ENCODE measurements around the gene DOK3. TPM values are rescaled to one million over a fixed set of nuclear protein-coding genes. Genes with fewer than 3 reads are reported as not detected.

The DOK3 gene
- total and polyA plus RNA-seq, 2 donors (not counting 1 experiment from before 2014, with no cell fraction given), result 103 to 115 TPM

DNA sequence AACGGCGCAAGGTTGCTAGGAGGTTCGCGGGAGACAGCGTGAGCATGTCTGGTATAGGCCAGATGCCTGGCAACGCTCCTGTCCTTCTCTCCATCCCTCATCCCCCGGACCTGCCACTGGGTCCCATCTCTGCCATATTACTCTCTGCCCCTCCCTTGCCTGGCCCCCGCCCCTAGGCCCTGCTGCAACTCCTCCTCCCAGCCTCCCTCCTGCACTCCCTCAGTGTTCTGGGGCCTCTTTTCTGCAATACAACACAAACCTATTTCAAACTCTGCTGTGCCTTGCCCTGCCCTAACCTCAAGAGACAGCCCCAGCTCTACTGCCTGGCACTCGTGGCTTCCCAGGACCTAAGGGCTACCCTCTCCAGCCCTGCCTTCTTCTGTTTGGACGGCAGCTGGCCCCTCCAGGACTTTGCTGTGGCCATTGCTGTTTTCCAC lies 27.2 kb downstream of the DOK3 start:
- intact Hi-C loops (cut with micrococcal nuclease), result no loop called here
- no peak for ATAC-seq (ENCODE audit: low read depth)
- TF ChIP-seq EZH2 (IDR thresholded peaks at IDR 0.05; ENCODE audit: borderline replicate concordance, insufficient read depth, low read depth, low read length, poor library complexity, severe bottlenecking), result no peak
- TF ChIP-seq, protein P1, sequence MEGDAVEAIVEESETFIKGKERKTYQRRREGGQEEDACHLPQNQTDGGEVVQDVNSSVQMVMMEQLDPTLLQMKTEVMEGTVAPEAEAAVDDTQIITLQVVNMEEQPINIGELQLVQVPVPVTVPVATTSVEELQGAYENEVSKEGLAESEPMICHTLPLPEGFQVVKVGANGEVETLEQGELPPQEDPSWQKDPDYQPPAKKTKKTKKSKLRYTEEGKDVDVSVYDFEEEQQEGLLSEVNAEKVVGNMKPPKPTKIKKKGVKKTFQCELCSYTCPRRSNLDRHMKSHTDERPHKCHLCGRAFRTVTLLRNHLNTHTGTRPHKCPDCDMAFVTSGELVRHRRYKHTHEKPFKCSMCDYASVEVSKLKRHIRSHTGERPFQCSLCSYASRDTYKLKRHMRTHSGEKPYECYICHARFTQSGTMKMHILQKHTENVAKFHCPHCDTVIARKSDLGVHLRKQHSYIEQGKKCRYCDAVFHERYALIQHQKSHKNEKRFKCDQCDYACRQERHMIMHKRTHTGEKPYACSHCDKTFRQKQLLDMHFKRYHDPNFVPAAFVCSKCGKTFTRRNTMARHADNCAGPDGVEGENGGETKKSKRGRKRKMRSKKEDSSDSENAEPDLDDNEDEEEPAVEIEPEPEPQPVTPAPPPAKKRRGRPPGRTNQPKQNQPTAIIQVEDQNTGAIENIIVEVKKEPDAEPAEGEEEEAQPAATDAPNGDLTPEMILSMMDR (IDR thresholded peaks at IDR 0.05), result no peak

DNA sequence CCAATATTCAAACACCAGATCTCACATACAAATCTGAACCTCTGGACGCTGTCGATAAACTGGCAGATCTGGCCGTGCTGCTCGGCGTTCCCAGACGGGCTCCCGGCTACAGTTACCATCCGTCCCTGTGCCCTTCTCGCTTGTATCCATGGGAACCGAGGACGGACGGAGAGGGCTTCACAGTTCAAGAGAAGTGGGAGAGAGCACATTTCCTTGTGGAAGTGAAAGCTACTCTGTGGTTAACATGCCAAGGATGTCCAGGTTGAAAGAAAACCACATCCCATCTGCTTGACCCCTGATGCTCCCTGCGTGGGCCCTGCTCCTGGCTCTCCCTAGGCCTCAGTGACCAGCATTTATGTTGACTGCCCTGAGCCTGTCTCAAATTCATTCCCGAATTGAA lies 29.9 kb downstream of the DOK3 start:
- intact Hi-C loops (cut with micrococcal nuclease), result no loop called here
- POLR2A ChIA-PET, result no interaction called here
- ATAC-seq (ENCODE audit: low read depth), result no peak

More for the DNA sequence above, 27.2 kb downstream of the DOK3 start:
- peaks cover 0 to 3% of the 10 kb centered on the region in 2 experiments for H3K36me3 ChIP-seq (replicated peaks in 1 of 2; ENCODE audit: control extremely low read depth in 1 of 2, control insufficient read depth in 1 of 2, extremely low read depth in 1 of 2, insufficient read depth in 2 of 2, low read length in 1 of 2)
- H2AFZ ChIP-seq (ENCODE audit: insufficient read depth, low read depth, low read length, poor library complexity, severe bottlenecking), result no peak overlapping the region
- CTCF ChIA-PET, result no interaction called here
- H3K27me3 ChIP-seq (replicated peaks in 1 of 4; ENCODE audit: control extremely low read depth in 1 of 4, control insufficient read depth in 3 of 4, insufficient read depth in 4 of 4, low read length in 3 of 4), result no peaks in the 10 kb centered on the region
- Mint-ChIP-seq H3K4me1 (peaks cover 17% of the 10 kb centered on the region), H3K4me3 (no peak overlapping the region), H3K9me3 (ENCODE audit: insufficient read depth) (no peaks in the 10 kb centered on the region), H3K27ac (no peak overlapping the region), H3K27me3 (no peaks in the 10 kb centered on the region)
- no peaks in the 10 kb centered on the region for H3K79me2 ChIP-seq (ENCODE audit: control insufficient read depth, insufficient read depth, low read length)
- no peaks in the 10 kb centered on the region for H4K20me1 ChIP-seq (ENCODE audit: control insufficient read depth, insufficient read depth, low read length, poor library complexity, severe bottlenecking)
- POLR2A ChIA-PET, result interaction anchor here (0.7 kb wide), 1 partner anchor 78 kb away, joined by 6 read pairs; no protein-coding TSS in a partner anchor
- no peak overlapping the region for H3K4me2 ChIP-seq (replicated peaks; ENCODE audit: low read depth, low read length, poor library complexity, severe bottlenecking)
- WGBS (ENCODE audit: insufficient coverage), result 99% methylated on average over 8 of the region's 10 CpGs
- H3K9ac ChIP-seq (ENCODE audit: low read length), result no peak overlapping the region
- no peak for DNase-seq
- H3K4me1 ChIP-seq (ENCODE audit: control insufficient read depth in 2 of 2, insufficient read depth in 2 of 2, low read length in 2 of 2), result peaks cover 14 to 19% of the 10 kb centered on the region in 2 donors
- no peaks in the 10 kb centered on the region for H3K9me3 ChIP-seq (ENCODE audit: control extremely low read depth in 1 of 3, control insufficient read depth in 2 of 3, insufficient read depth in 1 of 3, low read length in 2 of 3)
- no peak overlapping the region for H3K27ac ChIP-seq (ENCODE audit: low read length in 2 of 2)
- H3K4me3 ChIP-seq (ENCODE audit: control extremely low read depth in 1 of 5, extremely low read depth in 1 of 5, insufficient read depth in 1 of 5, low read depth in 2 of 5, low read length in 4 of 5), result no peak overlapping the region

More for the DNA sequence above, 29.9 kb downstream of the DOK3 start:
- Histone ChIP-seq H3K27me3 (replicated peaks in 1 of 4; ENCODE audit: control extremely low read depth in 1 of 4, control insufficient read depth in 3 of 4, insufficient read depth in 4 of 4, low read length in 3 of 4) (no peaks in the 10 kb centered on the region), H3K4me3 (ENCODE audit: control extremely low read depth in 1 of 5, extremely low read depth in 1 of 5, insufficient read depth in 1 of 5, low read depth in 2 of 5, low read length in 4 of 5) (no peak overlapping the region), H3K27ac (ENCODE audit: low read length in 2 of 2) (no peak overlapping the region), H3K36me3 (replicated peaks in 1 of 2; ENCODE audit: control extremely low read depth in 1 of 2, control insufficient read depth in 1 of 2, extremely low read depth in 1 of 2, insufficient read depth in 2 of 2, low read length in 1 of 2) (no peaks in the 10 kb centered on the region), H3K79me2 (ENCODE audit: control insufficient read depth, insufficient read depth, low read length) (no peaks in the 10 kb centered on the region), H3K9ac (ENCODE audit: low read length) (no peak overlapping the region), H3K4me2 (replicated peaks; ENCODE audit: low read depth, low read length, poor library complexity, severe bottlenecking) (peak overlapping the region; percentile 19), H3K9me3 (ENCODE audit: control extremely low read depth in 1 of 3, control insufficient read depth in 2 of 3, insufficient read depth in 1 of 3, low read length in 2 of 3) (no peaks in the 10 kb centered on the region), H2AFZ (ENCODE audit: insufficient read depth, low read depth, low read length, poor library complexity, severe bottlenecking) (no peak overlapping the region), H3K4me1 (ENCODE audit: control insufficient read depth in 2 of 2, insufficient read depth in 2 of 2, low read length in 2 of 2) (peaks cover 14 to 25% of the 10 kb centered on the region in 2 donors), H4K20me1 (ENCODE audit: control insufficient read depth, insufficient read depth, low read length, poor library complexity, severe bottlenecking) (no peaks in the 10 kb centered on the region)
- Mint-ChIP-seq H3K4me1 (peaks cover 27% of the 10 kb centered on the region), H3K4me3 (no peak overlapping the region), H3K9me3 (ENCODE audit: insufficient read depth) (no peaks in the 10 kb centered on the region), H3K27ac (no peak overlapping the region), H3K27me3 (no peaks in the 10 kb centered on the region)
- WGBS (ENCODE audit: insufficient coverage), result 65% methylated on average over 14 of the region's 14 CpGs
- CTCF ChIA-PET, result interaction anchor here (0.8 to 2.7 kb wide), 5 partner anchors 22 to 146 kb away, joined by 3 to 12 read pairs (median 7); no protein-coding TSS in a partner anchor
- DNase-seq, result no peak
- TF ChIP-seq EZH2 (IDR thresholded peaks at IDR 0.05; ENCODE audit: borderline replicate concordance, insufficient read depth, low read depth, low read length, poor library complexity, severe bottlenecking), result no peak
- TF ChIP-seq, protein P1 (IDR thresholded peaks at IDR 0.05), result no peak
